ENCODE data around the gene VDAC1. TPM values are rescaled to one million over a fixed set of nuclear protein-coding genes. Genes with fewer than 3 reads are reported as not detected.

VDAC1 gene
- total and polyA plus RNA-seq, 2 of the 8 experiments (the other 6 are each of a cell fraction or from before 2014, with no cell fraction given) = 111 to 301 TPM

DNA sequence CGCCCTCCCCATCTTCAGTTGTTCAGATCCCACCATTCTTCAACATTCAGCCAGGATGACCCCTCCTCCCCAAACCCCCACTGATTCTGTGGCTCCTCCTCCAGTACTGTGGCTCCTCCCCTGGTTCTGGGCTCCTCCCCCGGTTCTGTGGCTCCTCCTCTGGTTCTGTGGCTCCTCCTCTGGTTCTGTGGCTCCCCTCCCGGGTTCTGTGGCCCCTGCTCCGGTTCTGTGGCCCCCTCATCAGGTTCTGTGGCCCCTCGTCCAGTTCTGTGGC, 69.2 kb downstream of the VDAC1 start:
- CTCF ChIA-PET (ENCODE audit: partially characterized antibody) = interaction anchor here (1.1 to 2.0 kb wide), 5 partner anchors 9 to 119 kb away, joined by 3 to 15 read pairs (median 4); no protein-coding TSS in a partner anchor

More for the DNA sequence above, 69.2 kb downstream of the VDAC1 start:
- no peak overlapping the region for H3K27ac ChIP-seq (ENCODE audit: low read depth, low read length)
- no peak overlapping the region for H3K4ac ChIP-seq (replicated peaks; ENCODE audit: insufficient read length, low read depth, low read length)
- no peak for DNase-seq (ENCODE audit: low read depth in 1 of 2, low spot score in 2 of 2)
- no peak overlapping the region for H2BK5ac ChIP-seq (ENCODE audit: low read depth, low read length)
- H2BK12ac ChIP-seq (ENCODE audit: low read depth, low read length) = no peak overlapping the region
- TF ChIP-seq RNF2 (IDR thresholded peaks at IDR 0.05; ENCODE audit: borderline replicate concordance, low read depth, low read length, missing control alignments, poor library complexity, severe bottlenecking) (no peak), SIX5 (IDR thresholded peaks at IDR 0.05; ENCODE audit: low read depth, low read length) (no peak), BACH1 (IDR thresholded peaks at IDR 0.05; ENCODE audit: low read length) (no peak), FOSL1 (IDR thresholded peaks at IDR 0.05; ENCODE audit: insufficient read depth, low read depth, low read length) (no peak), CREB1 (IDR thresholded peaks at IDR 0.05) (no peak), SAP30 (IDR thresholded peaks at IDR 0.05; ENCODE audit: insufficient read depth, insufficient replicate concordance, low read length) (no peak), RXRA (IDR thresholded peaks at IDR 0.05; ENCODE audit: insufficient read depth, low read depth, low read length) (no peak), PHF8 (conservative IDR thresholded peaks at IDR 0.05; ENCODE audit: low read depth, low read length) (no peak), JUND (IDR thresholded peaks at IDR 0.05; ENCODE audit: low read length) (no peak), SP4 (IDR thresholded peaks at IDR 0.05; ENCODE audit: low read length) (no peak)
- TF ChIP-seq, protein P1, sequence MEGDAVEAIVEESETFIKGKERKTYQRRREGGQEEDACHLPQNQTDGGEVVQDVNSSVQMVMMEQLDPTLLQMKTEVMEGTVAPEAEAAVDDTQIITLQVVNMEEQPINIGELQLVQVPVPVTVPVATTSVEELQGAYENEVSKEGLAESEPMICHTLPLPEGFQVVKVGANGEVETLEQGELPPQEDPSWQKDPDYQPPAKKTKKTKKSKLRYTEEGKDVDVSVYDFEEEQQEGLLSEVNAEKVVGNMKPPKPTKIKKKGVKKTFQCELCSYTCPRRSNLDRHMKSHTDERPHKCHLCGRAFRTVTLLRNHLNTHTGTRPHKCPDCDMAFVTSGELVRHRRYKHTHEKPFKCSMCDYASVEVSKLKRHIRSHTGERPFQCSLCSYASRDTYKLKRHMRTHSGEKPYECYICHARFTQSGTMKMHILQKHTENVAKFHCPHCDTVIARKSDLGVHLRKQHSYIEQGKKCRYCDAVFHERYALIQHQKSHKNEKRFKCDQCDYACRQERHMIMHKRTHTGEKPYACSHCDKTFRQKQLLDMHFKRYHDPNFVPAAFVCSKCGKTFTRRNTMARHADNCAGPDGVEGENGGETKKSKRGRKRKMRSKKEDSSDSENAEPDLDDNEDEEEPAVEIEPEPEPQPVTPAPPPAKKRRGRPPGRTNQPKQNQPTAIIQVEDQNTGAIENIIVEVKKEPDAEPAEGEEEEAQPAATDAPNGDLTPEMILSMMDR (IDR thresholded peaks at IDR 0.05; ENCODE audit: control extremely low read depth in 1 of 3, insufficient read depth in 1 of 3, low read depth in 1 of 3, low read length in 3 of 3) = no peak
- no peak overlapping the region for H2AFZ ChIP-seq (ENCODE audit: low read length)
- 89% methylated on average over 5 of the region's 5 CpGs; no CpG with 5 or more reads in 1 of the 2 experiments for WGBS, 2 experiments (ENCODE audit: extremely low coverage in 1 of 2, insufficient coverage in 1 of 2, insufficient read length in 1 of 2, insufficient replicate concordance in 2 of 2, low coverage in 1 of 2, low lambda C conversion rate in 2 of 2, missing lambda C conversion rate in 1 of 2)
- no peak overlapping the region for H3K4me3 ChIP-seq (ENCODE audit: extremely low read depth in 1 of 4, insufficient read depth in 2 of 4, low read depth in 3 of 4, low read length in 4 of 4)
- no peaks in the 10 kb centered on the region for H3K36me3 ChIP-seq (ENCODE audit: control insufficient read depth in 2 of 4, insufficient read depth in 4 of 4, low read length in 3 of 4)
- no peak for FAIRE-seq
- H2AK5ac ChIP-seq (ENCODE audit: low read depth, low read length) = 0 out of 2 replicates have a peak overlapping the region, but pooled peaks have one; percentile 39
- H2BK120ac ChIP-seq (replicated peaks; ENCODE audit: low read depth, low read length) = no peak overlapping the region
- peaks cover 1% of the 10 kb centered on the region; the same call in 1 of the 2 replicates for H3K23me2 ChIP-seq (ENCODE audit: low read depth, low read length)
- no peak overlapping the region for H3K4me2 ChIP-seq (ENCODE audit: insufficient read depth in 1 of 2, low read depth in 2 of 2, low read length in 2 of 2)
- H4K8ac ChIP-seq (ENCODE audit: extremely low read depth, insufficient read depth, low read length) = no peak overlapping the region
- H4K91ac ChIP-seq (replicated peaks; ENCODE audit: insufficient read length, low read length) = no peak overlapping the region
- H2BK15ac ChIP-seq (ENCODE audit: low read length) = no peak overlapping the region
- no peak overlapping the region for H3K18ac ChIP-seq (ENCODE audit: extremely low read depth, low read length)
- H4K5ac ChIP-seq (ENCODE audit: insufficient read length, low read depth, low read length) = no peak overlapping the region
- no peaks in the 10 kb centered on the region for H4K20me1 ChIP-seq (replicated peaks in 1 of 2; ENCODE audit: control insufficient read depth in 1 of 2, insufficient read depth in 2 of 2, low read length in 2 of 2)
- no peak overlapping the region for H3K9ac ChIP-seq (replicated peaks in 1 of 4; ENCODE audit: extremely low read depth in 1 of 4, low read depth in 3 of 4, low read length in 3 of 4)
- H3K9me3 ChIP-seq (ENCODE audit: insufficient read depth in 2 of 2, low read depth in 1 of 2, low read length in 1 of 2) = peaks cover 0 to 4% of the 10 kb centered on the region in 2 experiments; a peak in 1 of 4 replicates
- no peaks in the 10 kb centered on the region for H3K79me2 ChIP-seq (ENCODE audit: control insufficient read depth in 1 of 2, insufficient read depth in 2 of 2, low read length in 2 of 2)
- no peaks in the 10 kb centered on the region; a peak in 1 of 7 replicates for H3K4me1 ChIP-seq (replicated peaks in 1 of 4; ENCODE audit: control insufficient read depth in 3 of 4, insufficient read depth in 4 of 4, low read length in 3 of 4)
- H3K23ac ChIP-seq (ENCODE audit: insufficient read length) = no peak overlapping the region
- H3K14ac ChIP-seq (ENCODE audit: insufficient read length) = no peak overlapping the region
- no peaks in the 10 kb centered on the region for H3K79me1 ChIP-seq (ENCODE audit: low read depth, low read length)
- H3K56ac ChIP-seq (replicated peaks; ENCODE audit: insufficient read length, low read depth, low read length) = no peak overlapping the region
- H2BK20ac ChIP-seq (ENCODE audit: low read length) = no peak overlapping the region
- POLR2A ChIA-PET (ENCODE audit: partially characterized antibody) = no interaction called here
- H3K27me3 ChIP-seq (replicated peaks in 1 of 4; ENCODE audit: control insufficient read depth in 3 of 4, extremely low read depth in 1 of 4, insufficient read depth in 3 of 4, low read length in 3 of 4) = no peaks in the 10 kb centered on the region

Measured in H1 (cell line).